ENCODE results near the gene PRR36. TPM values are rescaled to one million over a fixed set of nuclear protein-coding genes. Genes with fewer than 3 reads are reported as not detected.
A peak's percentile ranks its signal among the peaks of the same experiment; 100 is the strongest.

The PRR36 gene
- polyA plus RNA-seq, 5 donors = 6.5 to 16.9 (median 11.2) TPM

DNA sequence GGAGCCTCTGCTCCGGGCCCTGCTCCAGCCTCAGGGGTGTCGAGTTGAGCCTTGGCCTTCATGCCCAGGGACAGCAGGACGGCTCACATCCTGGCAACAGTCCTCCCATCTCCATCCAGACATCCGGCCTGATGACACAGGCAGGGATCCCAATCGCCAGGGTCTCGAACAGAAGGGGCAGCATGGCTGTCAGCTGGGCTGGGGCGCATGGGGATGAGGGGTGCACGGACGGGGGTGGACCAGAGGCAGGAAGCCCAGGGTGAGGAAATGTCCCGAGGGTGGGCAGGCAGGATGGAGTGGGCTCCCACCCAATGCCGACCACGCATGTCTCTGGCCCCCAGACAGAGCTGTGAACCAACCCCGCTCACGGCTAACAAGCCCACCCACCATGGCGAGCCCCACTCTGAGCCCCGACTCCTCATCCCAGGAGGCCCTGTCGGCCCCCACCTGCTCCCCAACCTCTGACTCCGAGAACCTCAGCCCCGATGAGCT is 28.0 kb downstream of the PRR36 start:
- DNase-seq = no peak

DNA sequence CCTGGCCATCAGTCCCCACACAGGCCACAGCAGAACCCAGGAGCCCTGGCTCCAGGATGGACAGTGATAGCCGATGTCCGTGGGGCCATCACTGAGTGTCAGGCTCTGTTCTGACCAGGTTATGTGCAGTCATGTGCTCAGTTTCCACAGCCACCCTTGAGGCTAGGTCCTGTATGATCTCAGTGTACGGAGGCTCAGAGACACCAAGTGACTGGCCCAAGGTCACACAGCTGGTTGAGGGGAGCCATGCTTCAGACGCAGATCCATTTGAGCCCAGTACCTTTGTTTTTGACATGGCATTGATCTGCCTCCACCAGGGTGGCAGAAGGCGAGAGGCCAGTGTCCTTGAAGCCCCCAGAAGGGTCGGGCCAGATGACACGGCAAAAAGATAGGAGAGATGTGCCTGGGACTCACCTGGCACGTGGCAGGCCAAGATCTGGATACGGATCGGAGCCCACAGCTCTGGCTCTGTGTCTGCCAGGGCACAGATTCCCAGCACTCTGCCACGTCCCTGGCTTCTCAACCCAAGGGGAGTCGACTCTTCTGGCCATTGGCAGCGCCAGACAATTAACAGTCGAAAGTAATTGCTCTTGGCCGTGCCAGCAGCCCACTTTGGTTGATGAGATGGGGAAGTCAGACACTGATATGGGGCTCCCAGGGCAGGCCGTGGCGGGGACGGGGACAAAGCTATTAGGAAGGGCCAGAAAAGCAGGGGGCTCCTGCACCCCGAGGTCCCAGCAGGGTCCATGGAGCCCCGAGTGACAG is 28.6 kb downstream of the PRR36 start:
- no peak for DNase-seq

DNA sequence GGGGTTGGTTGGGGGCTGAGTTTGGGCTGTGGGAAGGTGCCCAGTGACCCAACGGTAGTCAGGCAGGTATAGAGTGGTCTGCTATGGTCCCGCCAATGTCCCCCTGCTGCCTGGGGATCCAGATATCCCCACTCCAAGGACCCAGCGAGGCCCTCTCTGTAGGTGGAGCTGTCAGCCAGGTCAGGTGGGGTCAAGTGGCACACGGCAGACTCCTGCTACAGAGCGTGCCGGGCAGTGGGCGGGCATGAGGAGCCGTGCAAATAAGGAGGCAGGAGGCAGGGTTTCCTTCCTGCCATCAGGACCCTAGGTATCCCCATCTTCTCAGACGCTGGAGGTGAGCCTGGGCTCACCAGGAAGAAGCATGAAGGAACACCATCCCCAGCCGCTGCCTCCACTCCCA is 29.2 kb downstream of the PRR36 start:
- no peak for DNase-seq

DNA sequence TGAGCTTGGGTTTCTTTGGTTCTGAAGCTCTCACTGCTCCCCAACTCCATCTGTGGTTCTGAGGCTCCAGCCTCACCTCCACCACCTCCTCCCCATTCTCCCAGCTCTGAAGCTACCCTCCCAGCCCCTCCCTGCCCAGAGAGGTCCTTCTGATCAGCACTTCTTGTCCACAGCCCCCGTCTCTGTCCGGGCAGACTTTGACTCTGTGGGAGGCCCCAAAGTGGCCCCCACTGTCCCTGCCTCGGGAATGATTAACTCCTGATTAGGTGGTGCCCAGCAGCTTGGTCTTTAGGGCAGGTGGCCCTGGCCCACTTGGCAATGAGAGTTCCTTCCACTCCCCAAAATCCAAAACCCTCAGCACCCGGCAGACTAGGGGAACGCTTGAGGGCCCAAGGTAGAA is 29.8 kb downstream of the PRR36 start:
- DNase-seq = no peak

DNA sequence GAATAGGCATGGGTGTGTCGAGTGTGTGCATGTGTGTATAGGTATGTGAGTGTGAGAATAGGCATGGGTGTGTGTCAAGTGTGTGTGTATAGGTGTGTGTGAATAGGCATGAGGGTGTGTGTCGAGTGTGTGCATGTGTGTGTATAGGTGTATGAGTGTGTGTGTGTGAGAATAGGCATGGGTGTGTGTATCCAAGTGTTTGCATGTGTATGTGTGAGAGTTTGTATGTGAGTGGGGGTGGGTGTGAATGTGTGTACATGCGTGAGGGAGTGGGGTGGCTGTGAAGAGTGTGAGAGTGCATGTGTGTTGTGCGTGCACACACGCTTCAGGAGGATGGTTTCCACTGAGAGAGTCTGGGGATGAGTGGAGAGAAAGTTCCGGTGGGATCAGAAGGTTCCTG is 30.7 kb downstream of the PRR36 start:
- no peak for DNase-seq

DNA sequence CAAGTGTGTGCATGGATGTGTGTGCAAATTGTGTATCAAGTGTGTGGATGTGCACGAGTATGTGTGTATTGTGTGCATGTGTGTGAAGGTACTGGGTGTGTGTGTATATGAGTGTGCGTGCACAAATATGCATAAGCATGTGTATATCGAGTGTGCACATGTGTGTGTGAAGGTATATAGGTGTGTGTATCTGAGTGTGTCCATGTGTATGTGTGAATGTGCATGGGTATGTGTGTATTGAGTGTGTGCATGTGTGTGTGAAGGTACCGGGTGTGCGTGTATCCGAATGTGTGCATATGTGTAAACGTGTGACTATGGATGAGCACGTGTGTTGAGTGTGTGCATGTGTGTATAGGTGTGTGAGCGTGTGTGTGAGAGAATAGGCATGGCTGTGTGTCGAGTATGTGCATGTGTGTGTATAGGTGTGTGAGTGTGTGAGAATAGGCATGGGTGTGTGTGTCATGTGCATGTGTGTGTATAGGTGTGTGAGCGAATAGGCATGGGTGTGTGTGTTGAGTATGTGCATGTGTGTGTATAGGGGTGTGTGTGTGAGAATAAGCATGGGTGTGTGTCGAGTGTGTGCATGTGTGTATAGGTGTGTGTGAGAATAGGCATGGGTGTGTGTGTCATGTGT is 31.4 kb downstream of the PRR36 start:
- no peak for DNase-seq

DNA sequence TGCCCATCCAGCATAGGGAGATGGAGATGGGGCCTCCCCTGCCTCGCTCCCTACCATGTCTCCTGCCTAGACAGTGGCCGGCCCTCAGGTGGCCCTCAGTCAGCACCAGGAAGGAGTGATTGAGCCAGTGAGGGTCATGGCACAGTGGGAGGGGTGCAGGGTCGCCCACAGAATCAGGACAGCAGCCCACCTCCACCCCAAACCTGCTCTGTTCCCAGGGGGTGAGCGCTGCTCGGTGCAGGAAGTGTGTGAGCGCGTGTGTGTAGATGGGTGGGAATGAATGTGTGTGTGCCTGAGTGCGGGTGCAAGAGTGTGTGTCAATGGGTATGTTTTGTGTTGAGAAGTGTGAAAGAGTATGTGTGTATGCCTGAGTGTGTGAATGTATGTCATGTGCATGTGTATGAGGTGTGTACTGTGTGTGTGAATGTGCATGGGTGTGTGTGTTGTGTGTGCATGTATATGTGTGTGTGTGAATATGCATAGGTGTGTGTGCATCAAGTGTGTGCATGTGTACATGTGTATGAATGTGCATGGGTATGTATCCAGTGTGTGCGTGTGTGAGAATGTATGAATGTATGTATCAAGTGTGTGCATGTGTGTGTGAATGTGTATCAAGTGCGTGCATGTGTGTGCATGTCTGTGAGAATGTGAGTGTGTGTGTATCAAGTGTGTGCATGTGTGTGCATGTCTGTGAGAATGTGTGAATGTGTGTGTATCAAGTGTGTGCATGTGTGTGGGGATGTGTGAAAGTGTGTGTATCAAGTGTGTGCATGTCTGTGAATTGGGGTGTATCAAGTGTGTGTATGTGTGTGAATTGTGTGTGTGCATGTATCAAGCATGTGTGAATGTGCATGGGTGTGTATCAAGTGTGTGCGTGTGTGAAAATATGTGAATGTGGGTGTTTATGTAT is 32.2 kb downstream of the PRR36 start:
- no peak for DNase-seq

DNA sequence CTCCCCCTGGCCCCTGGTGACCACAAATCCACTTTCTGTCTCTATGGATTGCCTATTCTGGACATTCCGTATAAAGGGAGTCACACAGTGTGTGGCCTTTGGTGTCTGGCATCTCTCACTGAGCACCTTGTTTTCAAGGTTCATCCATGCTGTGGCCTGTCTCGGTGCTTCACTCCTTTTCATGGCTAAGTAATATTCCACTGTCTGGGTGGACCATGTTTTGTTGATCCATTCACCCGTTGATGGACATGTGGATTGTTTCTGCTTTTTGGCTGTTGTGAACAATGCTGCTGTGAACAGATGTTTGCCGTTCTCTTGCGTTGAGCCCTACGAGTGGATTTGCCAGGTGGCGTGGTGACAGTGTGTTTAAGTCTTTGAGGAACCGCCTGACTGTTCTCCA is 33.6 kb downstream of the PRR36 start:
- DNase-seq = no peak

DNA sequence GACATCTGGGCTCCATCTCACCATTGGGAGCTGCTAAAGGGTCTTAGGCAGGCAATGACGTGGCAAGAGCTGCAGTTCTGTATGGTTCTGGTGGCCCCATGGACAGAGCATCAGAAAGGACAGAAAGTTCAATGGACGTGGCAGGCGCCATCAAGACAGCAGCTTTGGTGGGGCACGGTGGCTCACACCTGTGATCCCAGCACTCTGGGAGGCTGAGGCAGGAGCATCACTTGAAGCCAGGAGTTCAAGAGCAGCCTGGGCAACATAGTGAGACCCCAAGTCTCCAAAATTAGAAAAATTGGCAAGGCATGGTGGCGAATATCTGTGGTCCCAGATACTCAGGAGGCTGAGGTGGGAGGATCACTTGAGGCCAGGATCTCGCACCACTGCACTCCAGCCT is 34.7 kb downstream of the PRR36 start:
- no peak for DNase-seq

DNA sequence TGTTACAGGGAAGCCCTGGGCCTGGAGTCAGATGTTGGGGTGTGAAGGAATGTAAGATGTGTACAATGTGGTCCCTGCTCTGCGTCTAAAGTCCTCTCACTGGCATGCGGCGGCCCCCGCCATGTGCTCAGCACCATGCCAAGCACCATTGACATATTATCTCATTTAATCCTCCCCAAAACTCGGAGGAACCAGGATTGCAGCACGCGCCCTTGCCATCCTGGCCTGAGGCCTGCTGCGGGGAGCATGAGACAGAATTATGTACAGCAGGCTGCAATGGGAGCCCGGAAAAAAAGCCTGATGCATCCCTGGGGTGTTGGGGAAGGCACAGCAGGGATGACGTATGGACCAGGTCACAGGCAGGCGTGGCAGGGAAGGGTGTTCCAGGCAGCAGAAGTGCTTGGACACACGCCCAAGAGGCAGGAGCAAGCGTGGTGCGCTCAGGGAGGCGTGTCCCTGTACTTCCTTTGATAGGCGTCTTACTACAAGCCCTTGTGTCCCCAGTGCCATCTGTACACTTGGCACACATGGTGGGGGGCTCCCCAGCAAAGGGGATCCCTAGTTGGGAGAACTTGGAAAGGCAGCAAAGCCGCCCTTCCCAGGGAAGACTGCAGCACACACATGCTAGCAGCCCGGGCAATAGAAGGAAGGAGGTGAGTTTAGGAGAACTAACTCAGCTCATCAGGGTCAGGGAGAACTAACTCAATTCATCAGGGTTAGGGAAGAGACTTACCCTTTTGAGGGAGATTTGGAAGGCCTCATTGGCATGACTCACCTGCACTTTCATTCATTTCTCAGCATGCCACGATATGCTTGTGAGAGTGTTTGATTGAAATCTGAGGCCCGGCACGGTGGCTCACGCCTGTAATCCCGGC is 40.7 kb downstream of the PRR36 start:
- no peak for DNase-seq

DNA sequence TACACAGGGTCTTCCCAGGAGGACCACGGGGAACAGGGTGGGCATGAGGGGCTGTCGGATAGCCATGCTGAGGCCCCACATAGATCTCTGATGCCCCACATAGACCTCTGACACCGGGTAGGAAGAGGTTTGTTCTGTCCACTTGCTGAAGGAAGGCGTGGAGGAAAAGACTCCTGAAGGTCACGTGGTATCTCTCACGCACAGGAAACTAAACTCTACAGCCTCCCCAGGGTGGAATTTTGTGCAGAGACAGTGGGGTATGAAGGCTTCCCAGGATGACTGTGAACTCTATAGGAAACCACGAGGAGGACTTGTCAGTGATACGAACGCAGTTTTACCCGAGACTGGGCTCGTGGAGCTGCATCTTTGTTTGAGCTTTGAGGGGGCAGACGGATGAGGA is 41.4 kb downstream of the PRR36 start:
- DNase-seq = no peak

DNA sequence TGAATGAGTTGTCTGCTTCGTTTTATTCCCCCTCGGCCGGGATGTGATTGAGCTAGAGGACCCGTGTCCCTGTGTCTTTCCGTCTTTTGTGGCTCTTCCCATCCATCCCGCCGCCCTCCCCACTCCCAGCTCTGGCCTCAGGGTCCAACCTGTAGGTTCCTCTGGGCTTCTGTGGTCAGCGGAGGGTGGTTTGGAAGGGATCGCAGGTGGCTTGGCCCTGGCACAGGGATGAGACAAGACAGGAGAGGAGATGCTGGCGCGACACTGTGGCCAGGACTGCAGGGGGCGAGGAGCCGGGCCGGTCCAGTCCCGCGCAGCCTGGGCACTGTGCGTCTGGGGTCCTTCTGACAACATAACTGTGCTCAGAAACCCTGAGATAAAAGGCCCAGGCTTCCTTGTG is 42.2 kb downstream of the PRR36 start:
- DNase-seq = no peak

DNA sequence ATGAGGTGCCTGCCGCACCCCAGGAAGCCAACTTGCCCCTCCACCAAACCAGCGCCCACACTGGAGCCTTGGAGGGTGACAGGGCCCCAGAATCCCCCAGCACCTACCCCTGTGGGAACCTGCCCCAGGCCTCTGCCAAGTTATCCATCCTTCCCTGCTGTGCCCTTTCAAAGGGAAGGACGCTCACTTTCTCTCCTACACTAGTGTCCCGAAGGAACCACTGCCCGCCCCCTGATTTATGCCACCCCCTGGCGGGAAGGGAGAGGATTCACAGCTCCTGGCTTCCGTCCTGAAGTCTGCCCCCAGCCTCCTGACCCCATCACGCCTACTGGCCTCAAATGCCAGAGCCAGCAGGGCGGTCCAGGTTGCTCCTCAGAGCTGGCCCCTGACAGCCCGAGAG is 42.7 kb downstream of the PRR36 start:
- no peak for DNase-seq

DNA sequence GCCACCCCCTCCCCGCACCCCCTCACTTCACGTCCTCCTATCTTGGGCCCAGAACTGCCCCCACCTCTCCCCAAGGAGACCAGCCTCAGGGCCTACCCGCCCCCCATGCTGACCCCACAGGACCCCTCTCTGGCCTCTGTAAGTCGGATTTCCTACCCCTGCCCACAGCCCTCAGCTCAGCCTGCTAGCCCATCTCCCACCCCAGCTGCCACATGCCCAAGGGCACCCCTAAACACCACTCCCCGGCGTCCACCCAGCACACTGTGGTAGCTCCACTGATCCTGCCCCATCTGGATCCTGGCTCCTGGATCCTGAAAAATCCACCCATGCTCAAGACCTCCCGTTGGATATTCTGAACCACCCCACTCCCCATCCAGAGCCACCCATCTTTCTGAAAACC is 43.4 kb downstream of the PRR36 start:
- no peak for DNase-seq

DNA sequence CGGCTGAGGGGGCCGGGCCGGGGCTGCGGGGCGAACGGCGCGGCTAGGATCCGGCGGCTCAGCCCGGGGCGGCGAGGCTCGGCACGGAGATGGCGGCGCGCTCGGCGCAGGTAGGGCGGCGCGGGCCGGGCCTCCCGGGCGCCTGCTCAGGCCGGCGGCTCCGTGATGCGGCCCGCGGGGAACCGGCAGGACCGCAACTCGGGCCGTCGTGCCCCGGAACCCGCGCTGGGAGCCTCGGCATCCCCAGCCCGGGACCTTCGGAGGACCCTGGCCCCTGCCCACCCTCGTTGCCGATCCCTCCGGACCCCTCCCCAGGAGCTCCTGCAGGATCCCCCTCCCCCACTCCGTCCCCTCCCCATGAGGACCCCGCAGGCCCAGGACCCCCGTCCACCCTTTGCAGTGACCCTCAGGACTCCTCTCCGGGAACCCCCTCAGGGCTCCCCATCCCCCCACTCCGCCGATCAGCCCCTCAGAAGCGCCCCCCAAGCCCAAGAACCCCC is 43.9 kb downstream of the PRR36 start:
- no peak for DNase-seq

DNA sequence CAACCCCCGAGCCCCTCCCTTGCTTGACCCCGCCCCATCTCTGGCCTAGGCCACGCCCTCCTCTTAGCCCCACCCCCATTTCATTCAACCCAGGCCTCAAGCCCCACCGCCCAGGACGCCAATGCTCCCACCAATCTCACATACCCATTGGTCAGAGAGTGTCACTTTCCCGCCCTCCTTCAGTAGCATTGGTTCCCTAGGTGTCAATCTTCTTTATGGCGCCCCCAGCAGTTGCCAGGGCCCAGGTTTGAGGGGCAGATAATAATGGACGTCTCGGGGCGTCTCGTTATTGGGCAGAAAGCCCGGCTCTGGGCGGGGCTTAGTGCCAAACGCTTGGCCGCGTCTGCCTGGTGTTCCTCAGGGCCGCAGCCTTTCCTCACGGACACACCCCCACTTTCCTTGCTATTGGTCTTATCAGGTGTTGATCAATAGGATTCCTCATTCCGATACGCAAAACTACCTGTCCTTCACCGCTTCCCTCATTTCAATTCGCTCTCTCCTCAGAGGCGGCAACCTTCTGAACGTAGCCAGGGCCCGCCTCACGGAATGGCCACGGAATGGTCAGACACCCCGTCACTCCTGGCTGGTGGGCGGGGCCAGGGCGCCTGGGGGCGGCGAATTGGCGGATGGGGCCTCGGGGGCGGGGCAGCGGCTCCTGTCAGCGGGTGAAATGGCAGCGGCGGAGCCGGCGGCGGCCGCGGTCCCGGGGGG is 44.5 kb downstream of the PRR36 start, which contains the start of gene EVI5L:
EVI5L (plus strand) TSS at position 658 of the 711 bp plus-strand sequence. CDS start 16,325 bp downstream, outside the sequence.
- DNase-seq = peak; percentile 99 to 100

DNA sequence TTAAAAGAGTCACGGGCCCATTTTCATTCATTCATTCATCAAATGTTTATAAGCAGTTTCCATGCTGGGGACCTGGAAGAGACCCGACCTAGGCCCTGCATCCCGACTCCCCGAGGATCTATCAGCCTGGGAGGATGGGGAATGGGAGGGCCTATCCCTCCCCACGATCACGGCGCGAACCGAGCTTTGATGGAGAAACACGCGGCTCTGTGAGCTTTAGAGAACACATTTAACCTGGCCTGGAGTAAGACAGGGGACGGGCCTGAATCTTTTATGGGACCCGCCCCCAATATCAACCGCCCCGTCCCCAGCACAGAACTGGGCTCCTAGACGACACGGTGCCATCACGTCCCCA is 45.0 kb downstream of the PRR36 start:
- DNase-seq = no peak

DNA sequence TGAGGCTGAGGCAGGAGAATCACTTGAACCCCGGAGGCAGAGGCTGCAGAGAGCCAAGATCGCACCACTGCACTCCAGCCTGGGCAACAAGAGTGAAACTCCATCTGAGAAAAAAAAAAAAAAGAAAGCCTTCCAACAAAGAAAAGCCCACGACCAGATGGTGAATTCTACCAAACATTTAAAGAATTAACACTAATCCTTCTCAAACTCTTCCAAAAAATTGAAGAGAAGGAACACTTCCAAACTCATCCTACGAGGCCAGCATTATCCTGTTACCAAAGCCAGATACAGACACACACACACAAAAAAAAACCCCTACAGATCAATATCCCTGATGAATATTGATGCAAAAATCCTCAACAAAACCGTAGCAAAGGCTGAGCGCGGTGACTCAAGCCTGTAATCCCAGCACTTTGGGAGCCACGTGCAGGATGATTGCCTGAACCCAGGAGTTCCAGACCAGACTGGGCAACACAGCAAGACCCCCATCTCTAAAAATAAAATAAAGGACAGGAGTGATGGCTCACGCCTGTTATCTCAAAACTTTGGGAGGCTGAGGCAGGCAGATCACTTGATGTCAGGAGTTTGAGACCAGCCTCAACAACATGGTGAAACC is 50.4 kb downstream of the PRR36 start:
- DNase-seq = no peak

DNA sequence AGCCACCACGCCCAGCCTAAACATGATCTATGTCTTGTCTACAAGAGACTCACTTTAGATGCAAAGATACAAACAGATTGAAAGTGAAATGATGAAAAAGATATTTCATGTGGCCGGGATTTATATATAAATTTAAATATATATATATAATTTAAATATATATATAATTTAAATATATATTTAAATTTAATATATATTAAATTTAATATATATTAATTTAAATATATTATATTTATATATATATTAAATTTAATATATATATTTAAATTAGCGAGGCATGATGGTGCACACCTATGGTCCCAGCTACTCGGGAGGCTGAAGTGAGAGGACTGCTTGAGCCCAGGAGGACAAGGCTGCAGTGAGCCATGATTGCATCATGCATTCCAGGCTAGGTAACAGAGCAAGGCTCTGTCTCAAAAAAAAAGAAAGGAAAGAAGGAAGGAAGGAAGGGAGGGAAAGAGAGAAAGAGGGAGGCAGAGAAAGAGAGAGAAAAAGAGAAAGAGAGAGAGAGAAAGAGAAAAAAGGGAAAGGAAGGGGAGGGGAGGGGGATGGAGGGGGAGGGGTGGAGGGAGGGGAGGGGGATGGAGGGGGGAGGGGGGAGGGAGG is 51.2 kb downstream of the PRR36 start:
- no peak for DNase-seq

DNA sequence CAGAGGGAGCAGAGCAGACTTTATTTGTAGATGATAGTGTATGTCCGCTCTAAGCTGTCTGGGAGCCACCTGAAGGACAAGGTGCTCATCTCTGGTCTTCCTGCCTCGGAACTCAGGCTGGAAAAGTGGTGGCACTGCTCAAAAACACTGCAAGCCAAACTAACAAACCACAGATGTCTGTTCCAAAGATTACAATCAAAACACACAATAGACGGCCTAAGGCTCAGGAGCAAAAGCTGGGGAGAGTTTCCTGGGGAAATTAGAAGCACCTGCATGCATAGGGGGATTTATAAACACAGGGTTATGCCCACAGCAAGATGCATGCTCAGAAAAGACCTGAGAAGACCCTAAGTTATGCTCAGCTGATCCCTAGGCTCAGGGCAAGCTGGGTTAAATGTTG is 53.6 kb downstream of the PRR36 start:
- no peak for DNase-seq

All from right lung (tissue), 5 donors.